Activated CD8-positive, alpha-beta memory T cell treated with anti-CD3 and anti-CD28 coated beads for 4 hours (primary cell): Measurements from ENCODE around the gene RBM38.

ENCODE experiments used
- DNase-seq, 2 donors: peaks; one replicate each; pipeline ENCODE4 v3.0.0-alpha.2; 2020; ENCODE audit warnings: low read depth in 2 of 2

RBM38 gene

GRCh38 chr20:57451431-57451794, 60.2 kb downstream of the RBM38 start:
- no peak for DNase-seq

GRCh38 chr20:57451795-57452661, 60.8 kb downstream of the RBM38 start:
- no peak for DNase-seq

- no peak for DNase-seq
These were observed 64.2 kb downstream of the RBM38 start for GRCh38 chr20:57455386-57455785.

GRCh38 chr20:57456116-57456515, 64.9 kb downstream of the RBM38 start:
- DNase-seq: no peak

GRCh38 chr20:57457243-57458095, 66.3 kb downstream of the RBM38 start:
- no peak for DNase-seq

- DNase-seq: no peak
These were observed 67.4 kb downstream of the RBM38 start for GRCh38 chr20:57458400-57459160.
